Hepatocyte (in vitro differentiated cells): ENCODE results near the gene KIRREL3.

ENCODE experiments used
- CTCF ChIP-seq: fragments of 200-600 bp; sonication (generic); IDR thresholded peaks from 2 replicates; pipeline ENCODE4 v1.5.1; 2016; ENCODE audit warnings: antibody characterized with exemption, mild to moderate bottlenecking; ENCODE audit not compliant: poor library complexity
- EZH2 ChIP-seq: fragments of 200-600 bp; sonication (generic); IDR thresholded peaks from 2 replicates; pipeline ENCODE4 v1.6.1; 2016; ENCODE audit warnings: antibody characterized with exemption, mild to moderate bottlenecking, borderline replicate concordance

- no peak for TF ChIP-seq CTCF
- TF ChIP-seq EZH2 = no peak
Observed at GRCh38 chr11:126477535-126478305, 522.9 kb downstream of the KIRREL3 start.
